ENCODE measurements around the gene SIAE.

Gene SIAE

GRCh38 chr11:124681421-124681820, 7.9 kb upstream of the SIAE start:
- DNase-seq (ENCODE audit: extremely low read depth, low read depth), result no peak
- TF ChIP-seq, protein P1, sequence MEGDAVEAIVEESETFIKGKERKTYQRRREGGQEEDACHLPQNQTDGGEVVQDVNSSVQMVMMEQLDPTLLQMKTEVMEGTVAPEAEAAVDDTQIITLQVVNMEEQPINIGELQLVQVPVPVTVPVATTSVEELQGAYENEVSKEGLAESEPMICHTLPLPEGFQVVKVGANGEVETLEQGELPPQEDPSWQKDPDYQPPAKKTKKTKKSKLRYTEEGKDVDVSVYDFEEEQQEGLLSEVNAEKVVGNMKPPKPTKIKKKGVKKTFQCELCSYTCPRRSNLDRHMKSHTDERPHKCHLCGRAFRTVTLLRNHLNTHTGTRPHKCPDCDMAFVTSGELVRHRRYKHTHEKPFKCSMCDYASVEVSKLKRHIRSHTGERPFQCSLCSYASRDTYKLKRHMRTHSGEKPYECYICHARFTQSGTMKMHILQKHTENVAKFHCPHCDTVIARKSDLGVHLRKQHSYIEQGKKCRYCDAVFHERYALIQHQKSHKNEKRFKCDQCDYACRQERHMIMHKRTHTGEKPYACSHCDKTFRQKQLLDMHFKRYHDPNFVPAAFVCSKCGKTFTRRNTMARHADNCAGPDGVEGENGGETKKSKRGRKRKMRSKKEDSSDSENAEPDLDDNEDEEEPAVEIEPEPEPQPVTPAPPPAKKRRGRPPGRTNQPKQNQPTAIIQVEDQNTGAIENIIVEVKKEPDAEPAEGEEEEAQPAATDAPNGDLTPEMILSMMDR (IDR thresholded peaks at IDR 0.05; ENCODE audit: low read depth, low read length), result no peak

GRCh38 chr11:124678416-124678815, 4.9 kb upstream of the SIAE start:
- TF ChIP-seq, protein P1 (IDR thresholded peaks at IDR 0.05; ENCODE audit: low read depth, low read length), result no peak
- DNase-seq (ENCODE audit: extremely low read depth, low read depth), result no peak

- TF ChIP-seq, protein P1 (IDR thresholded peaks at IDR 0.05; ENCODE audit: low read depth, low read length), result no peak
Observed at GRCh38 chr11:124676386-124676785, 2.8 kb upstream of the SIAE start.

DNA sequence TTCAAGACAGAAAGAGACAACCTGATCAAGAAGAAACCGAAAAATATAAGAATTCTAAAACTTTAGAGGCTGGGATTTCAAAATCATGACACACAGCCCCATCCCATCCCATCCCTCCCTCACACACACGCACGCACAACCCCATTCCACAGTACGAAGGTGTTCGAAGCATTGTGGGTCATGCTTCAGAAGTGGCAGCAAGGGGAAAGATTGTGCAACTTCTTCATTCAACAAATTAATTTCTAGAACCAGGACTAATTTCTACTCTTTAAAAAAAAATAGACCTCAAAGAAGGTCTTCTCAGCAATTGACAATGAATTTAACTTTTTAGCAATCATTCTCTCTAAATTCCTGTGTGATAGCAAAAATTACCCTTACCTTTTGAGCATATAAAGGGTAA, 1.0 kb upstream of the SIAE start:
- DNase-seq (ENCODE audit: extremely low read depth, low read depth), result no peak
- TF ChIP-seq, protein P1 (IDR thresholded peaks at IDR 0.05; ENCODE audit: low read depth, low read length), result no peak

More at GRCh38 chr11:124676386-124676785, 2.8 kb upstream of the SIAE start:
- peak; percentile 28 for DNase-seq (ENCODE audit: extremely low read depth, low read depth)

DNA sequence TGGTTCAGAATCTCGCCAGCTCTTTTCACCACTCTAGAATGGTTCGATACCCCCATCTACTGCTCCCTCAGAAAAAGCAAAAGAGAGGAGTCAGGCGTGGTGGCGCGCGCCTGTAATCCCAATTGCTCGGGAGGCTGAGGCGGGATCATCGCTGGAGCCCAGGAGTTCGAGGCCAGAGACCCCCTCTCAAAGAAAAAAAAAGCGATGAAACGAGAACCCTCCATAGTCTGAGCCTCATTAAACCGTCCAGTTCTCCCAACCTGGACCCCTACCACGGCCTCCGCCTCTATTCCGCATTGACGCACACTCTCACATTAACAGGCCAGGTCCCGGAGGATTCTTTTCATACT, 604 bp upstream of the SIAE start:
- no peak for DNase-seq (ENCODE audit: extremely low read depth, low read depth)
- TF ChIP-seq, protein P1 (IDR thresholded peaks at IDR 0.05; ENCODE audit: low read depth, low read length), result no peak

GRCh38 chr11:124672536-124673215, 863 bp downstream of the SIAE start:
- TF ChIP-seq, protein P1 (IDR thresholded peaks at IDR 0.05; ENCODE audit: low read depth, low read length), result no peak
- no peak for DNase-seq (ENCODE audit: extremely low read depth, low read depth)

DNA sequence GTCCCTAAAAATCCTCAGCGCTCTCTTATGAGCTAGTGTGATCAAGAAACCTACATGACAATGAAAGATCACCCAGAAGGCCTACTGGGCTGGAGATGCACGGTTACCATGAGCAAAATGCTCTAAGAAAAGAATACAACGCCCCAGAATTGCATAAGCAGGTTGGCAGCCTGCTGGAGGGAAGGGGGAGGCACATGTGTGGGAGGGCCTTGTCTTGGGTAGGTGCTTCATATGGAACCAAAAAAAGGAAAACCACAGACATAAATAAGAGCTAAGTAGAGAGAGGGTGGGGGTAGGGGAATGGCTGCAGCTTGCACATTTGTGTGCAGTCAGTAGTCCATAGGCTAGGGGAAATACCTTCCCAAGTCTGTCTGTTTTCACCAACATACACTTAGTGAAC, 2.8 kb downstream of the SIAE start:
- TF ChIP-seq, protein P1 (IDR thresholded peaks at IDR 0.05; ENCODE audit: low read depth, low read length), result no peak
- DNase-seq (ENCODE audit: extremely low read depth, low read depth), result no peak
